Activated CD4-positive, alpha-beta T cell treated with anti-CD3 and anti-CD28 coated beads, Interleukin-2, amount 10 ng/mL, durations not matched to agents 24 days and 14 days (primary cell): ENCODE results near the gene NR1H2. TPM values are rescaled to one million over a fixed set of nuclear protein-coding genes. Genes with fewer than 3 reads are reported as not detected.

Experiments
- DNase-seq: peaks from one replicate; pipeline ENCODE4 v3.0.0; 2022
- H3K27ac Mint-ChIP-seq: one replicate; pipeline ENCODE4 v1.8.0; 2022; ENCODE audit warnings: mild to moderate bottlenecking, mixed read lengths
- H3K27me3 Mint-ChIP-seq: one replicate; pipeline ENCODE4 v1.8.0; 2022; ENCODE audit warnings: mixed read lengths
- H3K36me3 Mint-ChIP-seq: one replicate; pipeline ENCODE4 v1.8.0; 2022; ENCODE audit warnings: low read depth, mild to moderate bottlenecking, mixed read lengths
- H3K4me1 Mint-ChIP-seq: one replicate; pipeline ENCODE4 v1.8.0; 2021; ENCODE audit warnings: mixed read lengths
- H3K4me3 Mint-ChIP-seq: one replicate; pipeline ENCODE4 v1.8.0; 2022; ENCODE audit warnings: mild to moderate bottlenecking, moderate library complexity, mixed read lengths
- H3K9me3 Mint-ChIP-seq: one replicate; pipeline ENCODE4 v1.8.0; 2021; ENCODE audit warnings: mixed read lengths
- intact Hi-C: fragments of 100-400 bp; cut with micrococcal nuclease; formaldehyde crosslinking; loops from one replicate; pipeline ENCODE4 v1.15.1; 2023
- total RNA-seq: library from RNA; stranded (reverse); gene quantifications from 2 replicates; pipeline ENCODE4 v1.2.3, GENCODE V29; 2022

The NR1H2 gene
- total RNA-seq, 1 donor from 2014 or later, result 81.4 TPM

GRCh38 chr19:50357178-50358100 is 18.8 kb upstream of the NR1H2 start:
- H3K9me3 Mint-ChIP-seq, result peaks cover 10% of the 10 kb centered on the region
- peaks cover 24% of the 10 kb centered on the region for H3K36me3 Mint-ChIP-seq
- intact Hi-C loops, result loop anchor here (1.0 to 5.0 kb wide), 8 partner anchors 19 to 200 kb away; partner anchors contain the start of genes EMC10, GARIN5A, MYBPC2 and NR1H2
- peak; percentile 96 for DNase-seq
- H3K27me3 Mint-ChIP-seq, result no peaks in the 10 kb centered on the region
- H3K4me3 Mint-ChIP-seq, result peak overlapping the region; percentile 90
- peak overlapping the region; percentile 95 for H3K27ac Mint-ChIP-seq
- H3K4me1 Mint-ChIP-seq, result peaks cover 47% of the 10 kb centered on the region

- Mint-ChIP-seq H3K4me3 (peak overlapping the region; percentile 90), H3K9me3 (peaks cover 10% of the 10 kb centered on the region), H3K4me1 (peaks cover 57% of the 10 kb centered on the region), H3K27me3 (no peaks in the 10 kb centered on the region), H3K27ac (peak overlapping the region; percentile 95), H3K36me3 (peaks cover 25% of the 10 kb centered on the region)
- intact Hi-C loops, result loop anchor here (5.0 kb wide), 2 partner anchors 74 to 199 kb away; partner anchors contain the start of gene MYBPC2
- peak; percentile 95 for DNase-seq
These were observed 17.6 kb upstream of the NR1H2 start for GRCh38 chr19:50358483-50359327.

GRCh38 chr19:50359328-50359818 is 16.9 kb upstream of the NR1H2 start:
- intact Hi-C loops, result loop anchor here (5.0 kb wide), 2 partner anchors 73 to 198 kb away; partner anchors contain the start of gene MYBPC2
- Mint-ChIP-seq H3K27ac (peak overlapping the region; percentile 95), H3K27me3 (no peaks in the 10 kb centered on the region), H3K4me3 (peak overlapping the region; percentile 90), H3K36me3 (peaks cover 25% of the 10 kb centered on the region), H3K9me3 (peaks cover 10% of the 10 kb centered on the region), H3K4me1 (peaks cover 60% of the 10 kb centered on the region)
- peak; percentile 63 for DNase-seq

GRCh38 chr19:50361290-50362029 is 14.8 kb upstream of the NR1H2 start:
- H3K27me3 Mint-ChIP-seq, result no peaks in the 10 kb centered on the region
- peaks cover 10% of the 10 kb centered on the region for H3K9me3 Mint-ChIP-seq
- peak overlapping the region; percentile 96 for H3K27ac Mint-ChIP-seq
- H3K36me3 Mint-ChIP-seq, result peaks cover 30% of the 10 kb centered on the region
- intact Hi-C loops, result loop anchor here (10.0 kb wide), 1 partner anchor 363 kb away; the partner anchor contains the start of gene CLEC11A
- H3K4me3 Mint-ChIP-seq, result peak overlapping the region; percentile 72
- H3K4me1 Mint-ChIP-seq, result peaks cover 73% of the 10 kb centered on the region
- peak; percentile 74 for DNase-seq

GRCh38 chr19:50362030-50362412 is 14.2 kb upstream of the NR1H2 start:
- H3K27ac Mint-ChIP-seq, result peak overlapping the region; percentile 96
- H3K9me3 Mint-ChIP-seq, result peaks cover 10% of the 10 kb centered on the region
- DNase-seq, result peak; percentile 59
- H3K4me1 Mint-ChIP-seq, result peaks cover 71% of the 10 kb centered on the region
- H3K27me3 Mint-ChIP-seq, result no peaks in the 10 kb centered on the region
- peak overlapping the region; percentile 72 for H3K4me3 Mint-ChIP-seq
- H3K36me3 Mint-ChIP-seq, result peaks cover 30% of the 10 kb centered on the region
- intact Hi-C loops, result loop anchor here (10.0 kb wide), 1 partner anchor 363 kb away; the partner anchor contains the start of gene CLEC11A

- Mint-ChIP-seq H3K27me3 (no peaks in the 10 kb centered on the region), H3K4me1 (peaks cover 73% of the 10 kb centered on the region), H3K4me3 (peak overlapping the region; percentile 72), H3K27ac (peak overlapping the region; percentile 96), H3K9me3 (peaks cover 10% of the 10 kb centered on the region), H3K36me3 (peaks cover 32% of the 10 kb centered on the region)
- peak; percentile 73 for DNase-seq
- intact Hi-C loops, result loop anchor here (10.0 kb wide), 1 partner anchor 362 kb away; the partner anchor contains the start of gene CLEC11A
These were observed 13.4 kb upstream of the NR1H2 start for GRCh38 chr19:50362656-50363424.

- DNase-seq, result peak; percentile 64
- Mint-ChIP-seq H3K9me3 (peaks cover 6% of the 10 kb centered on the region), H3K36me3 (peaks cover 20% of the 10 kb centered on the region), H3K4me1 (peaks cover 62% of the 10 kb centered on the region), H3K4me3 (peak within 1 kb of the TSS; percentile 75), H3K27me3 (no peaks in the 10 kb centered on the region), H3K27ac (peak within 1 kb of the TSS; percentile 94)
- intact Hi-C loops, result loop anchor here (10.0 kb wide), 1 partner anchor 359 kb away; the partner anchor contains the start of gene CLEC11A
These were observed 10.6 kb upstream of the NR1H2 start, which contains the start of gene NAPSA for GRCh38 chr19:50365434-50366306. NAPSA (minus strand) TSS chr19:50365639; CDS start chr19:50365621, 18 bp downstream.

GRCh38 chr19:50368649-50369570 is 7.3 kb upstream of the NR1H2 start:
- DNase-seq, result peak; percentile 94
- peaks cover 8% of the 10 kb centered on the region for H3K36me3 Mint-ChIP-seq
- peak overlapping the region; percentile 93 for H3K27ac Mint-ChIP-seq
- intact Hi-C loops, result loop anchor here (1.0 to 10.0 kb wide), 3 partner anchors 45 to 356 kb away; partner anchors contain the start of gene CLEC11A
- H3K27me3 Mint-ChIP-seq, result no peaks in the 10 kb centered on the region
- peak overlapping the region; percentile 95 for H3K4me3 Mint-ChIP-seq
- H3K9me3 Mint-ChIP-seq, result no peaks in the 10 kb centered on the region
- peaks cover 35% of the 10 kb centered on the region for H3K4me1 Mint-ChIP-seq

GRCh38 chr19:50371914-50372475 is 4.3 kb upstream of the NR1H2 start:
- no peak for DNase-seq
- Mint-ChIP-seq H3K27ac (no peak overlapping the region), H3K9me3 (no peaks in the 10 kb centered on the region), H3K36me3 (peaks cover 8% of the 10 kb centered on the region), H3K4me3 (no peak overlapping the region), H3K4me1 (peaks cover 29% of the 10 kb centered on the region), H3K27me3 (no peaks in the 10 kb centered on the region)
- intact Hi-C loops, result no loop called here

GRCh38 chr19:50377051-50377461 is 799 bp downstream of the NR1H2 start:
- H3K27ac Mint-ChIP-seq, result peak overlapping the region; percentile 85
- H3K4me3 Mint-ChIP-seq, result peak overlapping the region; percentile 97
- peaks cover 40% of the 10 kb centered on the region for H3K36me3 Mint-ChIP-seq
- no peaks in the 10 kb centered on the region for H3K9me3 Mint-ChIP-seq
- H3K4me1 Mint-ChIP-seq, result peaks cover 16% of the 10 kb centered on the region
- H3K27me3 Mint-ChIP-seq, result no peaks in the 10 kb centered on the region
- intact Hi-C loops, result no loop called here
- peak; percentile 84 for DNase-seq
